ENCODE results near the gene CDH2.
"Not testable (repeated sequence)": the region's sequence is repeated elsewhere in the genome, so short reads cannot be mapped to it uniquely, and the experiment has no call there.

Gene CDH2

DNA sequence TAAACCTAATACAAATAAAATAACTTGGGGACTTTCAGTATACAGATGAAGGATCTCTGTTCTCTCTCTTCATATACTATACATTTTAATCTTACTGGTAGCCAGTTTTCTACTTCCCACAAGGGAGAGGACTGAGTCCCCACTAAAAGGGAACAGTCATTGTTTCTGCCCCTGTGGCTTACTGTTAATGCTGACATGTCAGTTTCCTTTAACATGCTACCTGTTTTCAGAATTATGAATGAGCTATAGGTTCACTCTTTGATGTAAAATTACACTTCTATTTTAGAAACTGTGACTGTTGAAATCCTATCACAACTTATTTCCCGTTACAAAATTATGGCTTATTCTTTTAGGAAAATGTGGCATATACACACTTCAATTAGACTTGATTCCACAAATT, 207.7 kb downstream of the CDH2 start:
- no peak for DNase-seq

DNA sequence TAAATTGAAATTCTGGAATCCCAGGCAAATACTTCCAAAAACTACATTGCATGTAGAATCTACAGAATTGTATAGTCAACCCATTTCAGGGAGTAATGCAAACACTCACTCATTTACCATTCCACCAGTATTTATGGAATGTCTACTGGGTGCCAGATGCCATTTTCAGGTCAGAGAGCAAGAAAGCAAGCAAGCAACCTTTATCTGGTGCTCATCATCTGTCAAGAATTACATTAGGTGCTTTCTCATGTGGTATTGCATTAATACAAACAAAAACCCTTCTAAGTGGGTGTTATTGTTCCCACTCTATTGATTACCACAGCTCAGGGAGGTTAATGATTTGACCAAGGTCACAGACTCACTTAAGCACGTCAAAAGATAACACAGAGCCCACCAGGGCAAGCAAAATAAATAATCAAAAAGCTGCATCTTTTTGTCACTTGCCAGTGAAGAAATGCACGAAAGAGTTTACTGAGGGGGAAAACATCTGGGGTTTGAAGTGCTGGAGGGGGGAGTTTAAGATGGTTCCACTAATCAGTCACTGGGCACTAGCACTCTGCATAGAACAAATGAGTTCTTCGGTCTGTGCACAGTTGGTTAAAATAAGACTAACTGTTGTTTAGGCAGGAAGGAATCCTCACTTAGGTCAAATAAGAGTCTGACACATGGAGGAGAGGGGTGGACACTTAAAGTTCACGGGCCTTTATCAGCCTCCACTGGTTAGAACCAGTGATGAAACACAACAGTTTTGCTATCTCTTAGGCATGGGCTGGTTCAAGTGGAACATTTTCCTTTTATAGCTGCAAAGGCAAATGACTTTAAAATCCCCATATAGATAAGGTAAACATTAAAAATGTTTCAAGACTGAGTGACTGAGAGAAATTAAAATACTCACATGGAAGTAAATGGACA, 208.8 kb downstream of the CDH2 start:
- no peak for DNase-seq

DNA sequence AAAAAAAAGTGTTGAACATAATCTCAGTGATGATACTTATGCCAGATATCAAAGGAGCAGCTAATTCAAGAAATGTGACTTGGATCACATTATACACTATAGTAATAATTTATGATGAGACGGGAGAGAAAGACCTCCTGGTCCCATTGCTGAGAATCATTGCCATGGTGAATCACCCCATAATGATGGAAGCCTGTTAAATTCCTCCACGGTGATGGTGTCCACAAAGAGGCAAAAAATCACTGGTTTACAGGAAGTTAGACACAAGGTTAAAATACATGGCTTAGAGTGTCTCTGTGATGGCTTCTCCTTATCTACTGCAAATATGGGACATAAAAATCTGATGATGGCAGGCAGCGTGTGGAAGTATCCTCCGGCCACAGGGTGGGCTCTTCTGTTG, 210.0 kb downstream of the CDH2 start:
- DNase-seq, result no peak

DNA sequence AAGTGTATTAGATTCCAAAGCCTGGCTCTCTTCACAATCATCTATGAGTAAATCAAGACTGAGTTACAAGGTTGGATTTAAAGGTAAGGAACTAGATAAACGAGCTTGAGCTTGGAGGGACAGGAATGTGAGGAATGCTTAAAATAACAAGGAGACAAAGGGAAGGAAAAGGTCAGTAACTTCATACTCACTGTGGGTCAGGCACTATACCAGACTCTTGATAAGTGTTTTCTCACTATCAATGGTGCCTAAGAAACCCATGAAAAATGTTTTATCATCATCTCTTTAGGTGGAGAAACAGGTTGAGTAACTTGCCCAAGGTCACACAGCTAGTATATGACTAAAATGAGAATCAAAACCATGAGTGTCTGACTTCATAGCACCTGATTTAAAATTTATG, 212.1 kb downstream of the CDH2 start:
- DNase-seq, result no peak

DNA sequence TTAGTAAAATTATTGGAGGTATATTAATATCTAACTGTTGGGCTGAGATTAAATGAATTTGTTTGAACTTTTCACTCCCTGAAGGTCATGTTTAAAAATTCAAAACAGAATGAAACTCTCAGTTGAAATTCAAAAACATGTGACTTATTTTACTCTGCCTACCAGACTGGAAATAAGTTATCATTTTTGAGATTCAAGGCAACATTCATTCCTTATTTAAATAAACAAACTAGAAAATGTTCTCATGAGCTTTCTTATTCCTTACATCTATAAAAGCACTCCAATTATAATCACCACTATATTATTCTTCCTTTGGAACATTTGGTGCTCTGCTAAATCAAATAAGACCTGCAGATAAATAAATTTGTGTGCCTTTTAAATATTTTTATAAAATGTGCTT, 217.8 kb downstream of the CDH2 start:
- no peak for DNase-seq

DNA sequence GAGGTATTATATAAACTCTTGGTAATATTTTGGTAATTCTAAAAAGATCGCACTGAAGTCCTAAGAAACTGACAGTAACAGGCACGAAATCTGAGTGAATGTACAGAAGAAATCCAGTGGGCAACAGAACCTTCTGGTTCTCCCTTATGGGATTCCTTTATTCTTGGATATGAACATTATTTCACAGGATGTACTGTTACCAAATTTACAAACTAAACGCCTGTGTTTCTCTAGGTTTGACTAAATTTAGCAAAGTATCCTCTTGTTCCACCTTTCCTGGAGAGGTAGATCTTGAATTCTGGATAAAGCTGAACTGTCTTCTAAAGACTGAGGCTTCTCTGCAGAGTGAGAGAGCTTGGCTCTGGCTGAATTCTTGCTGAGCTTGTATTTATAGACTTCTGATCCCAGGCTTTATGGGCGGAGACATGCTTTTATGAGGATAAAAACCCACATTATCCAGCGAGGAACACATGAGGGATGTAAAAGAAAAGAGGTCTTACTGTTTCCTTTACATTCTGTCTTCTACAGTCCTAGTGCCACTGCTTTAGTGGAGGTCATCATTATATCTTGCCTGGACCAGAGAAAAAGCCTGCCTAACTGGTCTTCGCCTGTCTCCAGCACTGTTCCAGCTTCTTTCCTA, 220.8 kb downstream of the CDH2 start:
- DNase-seq, result no peak

DNA sequence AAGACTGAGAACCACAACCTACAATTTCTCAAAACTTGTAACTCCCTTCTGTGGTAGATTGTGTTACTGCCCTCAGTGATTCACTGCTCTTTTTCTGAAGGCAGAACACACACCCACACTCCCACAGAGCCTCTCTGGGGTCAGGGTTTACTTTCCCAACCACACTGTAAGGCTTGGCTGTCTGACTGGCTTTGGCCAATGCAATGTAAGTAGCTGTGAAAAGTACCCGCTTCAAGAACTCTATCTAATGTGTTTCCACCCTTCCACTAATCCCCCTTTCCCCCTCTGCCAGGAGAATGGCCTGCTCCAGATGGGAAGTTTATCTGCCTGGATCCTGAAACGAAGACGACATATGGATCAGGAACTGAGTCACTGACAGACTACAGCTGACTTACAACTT, 222.7 kb downstream of the CDH2 start:
- DNase-seq, result no peak

DNA sequence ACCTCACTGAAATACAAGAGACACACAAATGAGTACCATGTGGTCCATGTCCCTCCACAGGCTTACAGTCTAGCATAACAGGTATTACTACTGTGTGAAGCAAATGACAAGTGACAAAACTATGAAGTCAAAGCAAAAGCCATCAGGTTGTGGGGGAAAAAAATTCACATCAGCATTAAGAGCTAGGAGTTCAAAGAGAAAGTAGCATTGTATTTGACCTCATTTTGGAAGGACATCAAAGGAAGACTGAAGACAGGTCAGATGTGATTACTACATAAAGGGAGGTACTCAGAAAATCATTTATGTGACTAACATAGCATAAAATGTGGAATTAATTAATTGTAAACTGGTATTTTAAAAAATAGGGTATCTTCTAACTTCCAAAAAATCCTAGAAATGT, 224.2 kb downstream of the CDH2 start:
- no peak for DNase-seq

DNA sequence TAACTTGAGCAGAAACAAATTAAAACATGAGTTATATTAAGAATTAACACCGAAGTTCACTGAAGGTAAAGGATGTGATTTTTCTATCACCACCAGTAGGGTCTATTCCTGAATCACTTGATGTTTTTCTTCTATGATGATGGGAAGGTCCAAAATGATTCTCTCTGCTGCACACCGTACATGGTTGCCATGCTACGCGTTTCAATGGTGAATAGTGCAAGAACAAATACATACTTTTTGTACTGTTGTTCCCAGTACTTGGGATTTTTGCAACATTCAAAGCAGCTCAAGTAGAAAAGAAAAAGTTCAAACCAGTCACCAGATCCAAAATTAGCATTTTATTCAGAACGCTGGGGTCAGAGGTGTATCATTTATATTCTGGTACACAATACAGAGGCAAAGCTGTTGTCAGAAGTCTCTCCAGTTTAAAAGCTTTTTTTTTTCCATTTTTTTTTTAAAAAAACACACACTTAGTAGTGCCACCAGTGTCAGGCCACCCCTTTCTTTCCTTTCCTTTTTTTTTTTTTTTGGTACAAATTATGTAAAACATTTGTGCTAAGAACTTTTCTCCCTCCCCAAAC, 226.2 kb downstream of the CDH2 start:
- DNase-seq, result no peak

DNA sequence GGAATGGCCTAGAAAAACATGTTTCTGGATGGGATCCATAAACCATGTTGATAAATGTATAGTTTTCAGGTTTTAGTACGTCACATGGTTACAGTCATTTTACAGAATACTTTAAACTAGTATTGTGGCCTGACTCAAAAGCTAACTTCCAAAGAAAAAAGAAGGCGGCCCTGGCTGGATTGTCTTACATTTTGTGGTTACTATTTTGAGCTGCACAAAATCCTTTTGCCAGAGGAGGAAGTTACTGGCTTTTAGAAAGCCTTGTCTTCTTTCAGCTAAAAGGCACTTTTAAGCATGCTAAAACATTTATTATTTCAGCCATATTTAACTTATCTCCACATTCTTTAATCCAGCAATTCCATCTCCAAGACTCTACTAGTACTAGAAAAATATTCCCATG, 227.9 kb downstream of the CDH2 start:
- DNase-seq, result no peak

DNA sequence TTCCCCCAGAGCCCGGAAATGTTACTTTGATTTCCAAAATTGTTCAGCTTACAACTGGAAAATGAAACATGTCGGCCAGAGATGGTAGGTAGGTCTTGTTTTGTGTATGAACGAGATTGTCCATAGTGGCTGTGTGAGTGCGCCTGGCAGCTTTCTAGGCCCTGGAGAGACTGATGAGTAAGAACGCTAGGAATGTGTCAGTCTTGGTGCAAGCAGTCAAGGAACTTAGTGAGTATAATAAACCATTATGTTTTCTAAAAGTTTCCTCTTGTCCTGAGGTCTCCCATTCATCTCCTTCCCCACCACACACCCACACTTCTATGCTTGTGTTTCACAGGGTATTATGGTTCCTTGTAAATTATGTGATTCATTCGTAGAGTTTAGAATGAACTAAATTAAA, 234.2 kb downstream of the CDH2 start:
- no peak for DNase-seq

DNA sequence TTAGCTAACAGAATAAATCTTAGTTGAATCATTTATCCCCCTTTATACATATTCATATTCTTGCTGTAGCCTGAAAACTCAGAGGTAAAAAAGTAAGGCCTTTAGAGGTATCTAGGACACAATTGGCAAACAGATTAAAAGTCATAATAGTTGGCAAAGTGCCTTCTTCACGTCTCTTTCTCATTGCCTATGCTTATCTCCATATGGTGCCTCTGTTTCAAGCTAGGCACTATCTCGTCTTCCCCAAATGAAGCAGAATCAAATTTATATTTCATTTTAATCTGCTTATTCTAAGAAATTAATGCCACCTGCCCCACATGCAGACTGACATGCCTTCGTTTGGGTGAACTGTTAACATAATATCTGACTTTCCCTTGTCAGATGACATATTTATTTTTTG, 245.4 kb downstream of the CDH2 start:
- no peak for DNase-seq

DNA sequence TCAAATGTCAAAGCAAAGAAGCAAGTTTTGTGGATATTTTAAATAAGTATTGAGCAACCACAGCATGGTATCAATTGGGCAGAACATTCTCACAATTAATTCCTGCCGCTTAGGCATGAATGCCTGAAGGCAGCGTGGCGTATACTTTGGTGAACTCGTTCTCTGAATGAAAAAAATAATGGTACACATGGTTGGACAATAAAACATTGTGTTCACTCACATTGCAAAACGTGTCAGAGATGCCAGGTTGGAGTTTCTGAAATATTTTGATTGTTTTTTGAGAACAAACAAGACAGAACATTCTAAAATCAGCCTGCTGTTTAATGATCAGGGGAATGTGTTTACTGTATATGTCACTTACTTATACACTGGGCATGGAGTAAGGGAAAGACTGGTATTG, 254.2 kb downstream of the CDH2 start:
- DNase-seq, result no peak

DNA sequence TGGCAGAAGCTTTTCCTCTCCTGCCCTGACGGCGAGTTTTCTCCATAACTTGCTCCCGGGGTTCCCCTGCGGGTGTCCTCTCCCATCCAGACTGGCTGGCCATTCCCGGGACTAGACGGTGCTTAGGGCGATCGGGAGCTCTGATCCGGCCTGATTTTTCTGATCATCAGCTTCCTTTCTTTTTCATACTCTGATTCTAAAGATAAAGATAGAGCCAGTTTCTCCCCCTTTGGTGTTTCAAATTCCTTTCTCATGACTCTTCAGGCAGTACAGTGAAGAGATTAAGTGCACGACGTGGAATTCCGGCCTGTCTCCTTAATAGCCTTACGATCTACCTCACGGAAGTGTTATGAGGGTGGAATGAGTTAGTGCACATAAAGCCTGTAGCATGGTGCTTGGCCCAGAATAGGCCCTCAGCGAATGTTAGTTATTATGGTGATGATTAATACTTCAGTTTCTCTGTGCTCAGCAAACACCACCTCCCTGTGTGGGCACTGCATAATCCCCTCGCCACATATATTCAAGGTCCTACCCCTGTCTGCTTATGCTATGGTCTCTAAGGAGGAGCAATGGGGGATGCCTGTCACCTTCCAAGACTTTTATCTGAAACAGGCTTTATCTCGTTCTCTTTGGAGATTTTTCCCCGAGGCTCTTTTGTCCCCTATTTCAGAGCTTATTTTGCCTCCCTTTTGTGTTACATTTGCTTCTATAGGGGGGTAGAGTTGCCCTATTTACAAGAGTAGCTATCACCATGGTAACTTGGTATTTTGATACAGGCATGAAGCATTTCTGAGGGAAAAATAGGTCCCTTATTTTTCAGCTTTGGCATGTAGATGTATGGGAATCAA, 254.8 kb downstream of the CDH2 start:
- DNase-seq, result no peak

DNA sequence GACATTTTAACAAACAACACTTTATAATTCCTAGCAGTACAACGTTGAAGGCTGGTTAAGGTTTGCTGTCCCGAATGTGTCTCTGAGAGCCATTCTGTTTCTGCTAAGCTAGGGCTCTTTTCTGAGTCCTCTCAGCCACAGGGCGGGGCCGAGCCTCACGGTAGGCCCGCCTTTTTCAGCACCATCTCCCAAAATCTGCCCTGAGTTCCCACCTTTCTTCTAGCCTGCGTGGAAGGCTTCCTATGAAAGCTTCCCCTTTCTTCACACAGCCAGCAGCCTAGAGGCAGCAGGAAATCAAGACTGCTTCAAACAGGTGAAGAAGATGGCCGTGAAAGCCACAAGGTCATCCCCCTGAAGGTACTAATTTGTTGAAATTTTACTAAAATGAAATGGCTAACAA, 255.5 kb downstream of the CDH2 start:
- no peak for DNase-seq

DNA sequence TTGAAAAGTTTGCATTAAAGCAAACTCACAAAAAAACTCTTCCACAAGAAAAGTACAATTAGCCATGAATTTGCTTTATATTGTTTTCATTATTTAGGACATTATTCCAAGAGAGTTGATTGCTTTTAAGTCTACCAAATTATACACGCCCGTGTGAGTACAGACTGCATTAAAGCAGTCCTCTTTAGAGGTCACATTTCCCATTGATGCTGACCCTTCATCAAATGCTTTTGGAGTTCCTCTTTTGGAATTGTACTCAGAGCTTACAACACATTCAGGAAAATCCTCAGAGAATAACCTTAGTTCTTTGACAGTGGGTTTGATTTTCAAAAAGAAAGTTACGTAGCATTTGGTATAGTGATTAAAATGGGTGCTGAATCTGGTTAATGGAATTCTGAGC, 256.1 kb downstream of the CDH2 start:
- no peak for DNase-seq

DNA sequence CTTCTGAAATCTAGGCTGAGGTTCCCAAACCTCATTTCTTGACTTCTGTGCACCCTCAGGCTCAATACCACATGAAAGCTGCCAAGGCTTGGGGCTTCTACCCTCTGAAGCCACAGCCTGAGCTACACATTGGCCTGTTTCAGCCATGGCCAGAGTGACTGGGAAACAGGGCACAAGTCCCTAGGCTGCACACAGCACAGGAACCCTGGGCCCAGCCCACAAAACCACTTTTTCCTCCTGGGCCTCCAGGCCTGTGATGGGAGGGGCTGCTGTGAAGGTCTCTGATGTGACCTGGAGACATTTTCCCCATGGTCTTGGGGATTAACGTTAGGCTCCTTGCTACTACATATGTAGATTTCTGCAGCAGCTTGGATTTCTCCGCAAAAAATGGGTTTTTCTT, 270.7 kb downstream of the CDH2 start:
- not testable (repeated sequence) for DNase-seq

DNA sequence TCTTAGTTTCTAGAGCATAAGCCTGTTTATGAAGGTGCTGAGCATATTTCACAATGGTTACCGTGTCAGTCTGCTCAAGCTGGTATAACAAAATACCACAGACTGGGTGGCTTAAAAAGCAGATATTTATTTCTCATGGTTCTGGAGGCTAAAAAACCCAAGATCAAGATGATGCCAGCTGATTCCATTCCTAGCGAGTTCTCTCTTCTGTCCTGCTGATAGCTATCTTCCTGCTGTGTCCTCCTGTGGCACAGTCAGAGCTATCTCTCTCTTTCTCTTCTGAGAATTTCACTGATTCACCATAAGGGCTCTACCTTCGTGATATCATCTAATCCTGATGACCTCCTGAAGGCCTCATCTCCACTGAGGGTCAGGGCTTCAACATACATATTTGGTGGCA, 273.0 kb downstream of the CDH2 start:
- no peak for DNase-seq

DNA sequence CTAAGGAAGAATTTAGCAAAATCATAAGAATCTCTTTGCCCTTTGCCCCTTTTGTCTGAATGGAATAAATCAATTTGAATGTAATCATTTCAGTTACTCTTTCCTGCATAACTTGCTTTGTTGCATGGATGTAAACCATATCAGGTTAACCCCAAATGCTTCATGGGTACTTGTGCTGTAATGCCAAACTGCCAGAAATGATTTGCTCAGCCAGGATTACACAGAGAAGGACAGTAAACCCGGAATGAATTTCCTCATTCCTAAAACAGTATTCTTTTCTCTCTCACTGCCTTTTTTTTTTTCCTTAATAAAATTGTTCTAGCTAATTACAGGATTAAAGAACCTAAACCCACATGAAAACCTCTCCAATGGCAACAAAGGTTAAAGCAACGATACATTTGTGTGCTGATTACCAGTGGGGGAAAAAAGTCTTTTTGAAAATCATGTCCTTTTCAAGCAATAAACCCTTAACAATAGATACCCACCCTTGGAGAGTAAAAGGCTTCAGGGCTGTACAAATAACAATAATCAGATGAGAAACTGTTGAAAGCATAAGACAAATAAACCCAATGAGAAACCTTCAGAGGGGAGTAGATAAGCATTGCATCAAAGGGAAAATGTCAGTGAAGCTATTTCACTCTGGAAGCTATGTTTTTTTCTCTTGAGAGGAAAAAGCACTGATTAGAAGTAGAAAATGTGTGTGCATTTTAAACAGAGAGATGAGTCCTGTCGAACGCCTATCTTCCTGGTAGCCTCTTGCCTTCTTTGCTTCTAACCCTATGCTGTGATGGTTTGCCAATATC, 275.3 kb downstream of the CDH2 start:
- no peak for DNase-seq
